ENCODE measurements around the gene PIGN.

PIGN gene

GRCh38 chr18:61998335-61998734 is 188.5 kb downstream of the PIGN start:
- Histone ChIP-seq H3K27me3 (ENCODE audit: insufficient read depth, low read length, poor library complexity) (no peaks in the 10 kb centered on the region), H3K4ac (ENCODE audit: low read depth, low read length) (no peak overlapping the region), H3K56ac (ENCODE audit: low read length) (no peak overlapping the region), H3K4me2 (ENCODE audit: low read length) (no peak overlapping the region), H3K18ac (ENCODE audit: low read length) (no peak overlapping the region), H3K4me3 (ENCODE audit: low read length) (no peak overlapping the region), H3K27ac (ENCODE audit: low read depth, low read length) (no peak overlapping the region), H4K8ac (ENCODE audit: low read depth, low read length) (no peak overlapping the region), H4K5ac (ENCODE audit: low read length) (no peak overlapping the region), H3K9ac (ENCODE audit: low read length) (no peak overlapping the region), H2BK5ac (ENCODE audit: low read length) (no peak overlapping the region), H3K79me1 (ENCODE audit: low read length) (no peaks in the 10 kb centered on the region), H2BK15ac (replicated peaks; ENCODE audit: low read depth) (no peak overlapping the region), H3K23ac (ENCODE audit: low read length) (no peak overlapping the region), H2AK5ac (ENCODE audit: low read length) (no peak overlapping the region), H3K79me2 (ENCODE audit: control insufficient read depth, insufficient read depth, low read length) (no peaks in the 10 kb centered on the region), H2BK120ac (ENCODE audit: low read depth, low read length) (no peak overlapping the region), H3K36me3 (ENCODE audit: control insufficient read depth, insufficient read depth, low read length) (no peaks in the 10 kb centered on the region), H3K4me1 (ENCODE audit: control insufficient read depth, low read depth, low read length) (no peaks in the 10 kb centered on the region)
- WGBS (ENCODE audit: extremely low coverage, insufficient coverage, low lambda C conversion rate), result no CpG with 5 or more reads among the region's 7 CpGs
- DNase-seq, result no peak

- H3K27me3 ChIP-seq (ENCODE audit: insufficient read depth, low read length, poor library complexity), result no peaks in the 10 kb centered on the region
- no peak overlapping the region for H3K23ac ChIP-seq (ENCODE audit: low read length)
- H4K8ac ChIP-seq (ENCODE audit: low read depth, low read length), result no peak overlapping the region
- no peak overlapping the region for H3K4ac ChIP-seq (ENCODE audit: low read depth, low read length)
- H3K9ac ChIP-seq (ENCODE audit: low read length), result no peak overlapping the region
- H3K18ac ChIP-seq (ENCODE audit: low read length), result no peak overlapping the region
- no peaks in the 10 kb centered on the region for H3K36me3 ChIP-seq (ENCODE audit: control insufficient read depth, insufficient read depth, low read length)
- H3K4me1 ChIP-seq (ENCODE audit: control insufficient read depth, low read depth, low read length), result no peaks in the 10 kb centered on the region
- no peak overlapping the region for H2BK120ac ChIP-seq (ENCODE audit: low read depth, low read length)
- no peaks in the 10 kb centered on the region for H3K79me1 ChIP-seq (ENCODE audit: low read length)
- no peak for DNase-seq
- H4K5ac ChIP-seq (ENCODE audit: low read length), result no peak overlapping the region
- no peak overlapping the region for H3K4me3 ChIP-seq (ENCODE audit: low read length)
- H3K56ac ChIP-seq (ENCODE audit: low read length), result no peak overlapping the region
- H3K27ac ChIP-seq (ENCODE audit: low read depth, low read length), result no peak overlapping the region
- no peak overlapping the region for H2BK5ac ChIP-seq (ENCODE audit: low read length)
- H3K4me2 ChIP-seq (ENCODE audit: low read length), result no peak overlapping the region
- WGBS (ENCODE audit: extremely low coverage, insufficient coverage, low lambda C conversion rate), result no CpG with 5 or more reads among the region's 1 CpG
- no peaks in the 10 kb centered on the region for H3K79me2 ChIP-seq (ENCODE audit: control insufficient read depth, insufficient read depth, low read length)
- H2AK5ac ChIP-seq (ENCODE audit: low read length), result no peak overlapping the region
- no peak overlapping the region for H2BK15ac ChIP-seq (replicated peaks; ENCODE audit: low read depth)
Observed at GRCh38 chr18:61995618-61996017, 191.2 kb downstream of the PIGN start.

GRCh38 chr18:61993831-61994230 is 193.0 kb downstream of the PIGN start:
- H3K79me2 ChIP-seq (ENCODE audit: control insufficient read depth, insufficient read depth, low read length), result no peaks in the 10 kb centered on the region
- no peak for DNase-seq
- no peak overlapping the region for H3K9ac ChIP-seq (ENCODE audit: low read length)
- no peaks in the 10 kb centered on the region for H3K36me3 ChIP-seq (ENCODE audit: control insufficient read depth, insufficient read depth, low read length)
- H3K56ac ChIP-seq (ENCODE audit: low read length), result no peak overlapping the region
- no peak overlapping the region for H2BK15ac ChIP-seq (replicated peaks; ENCODE audit: low read depth)
- H3K4me2 ChIP-seq (ENCODE audit: low read length), result no peak overlapping the region
- H3K18ac ChIP-seq (ENCODE audit: low read length), result no peak overlapping the region
- H3K4me1 ChIP-seq (ENCODE audit: control insufficient read depth, low read depth, low read length), result no peaks in the 10 kb centered on the region
- no peak overlapping the region for H3K23ac ChIP-seq (ENCODE audit: low read length)
- H4K5ac ChIP-seq (ENCODE audit: low read length), result no peak overlapping the region
- no peak overlapping the region for H2AK5ac ChIP-seq (ENCODE audit: low read length)
- no peak overlapping the region for H3K27ac ChIP-seq (ENCODE audit: low read depth, low read length)
- no peaks in the 10 kb centered on the region for H3K27me3 ChIP-seq (ENCODE audit: insufficient read depth, low read length, poor library complexity)
- no peak overlapping the region for H4K8ac ChIP-seq (ENCODE audit: low read depth, low read length)
- no peaks in the 10 kb centered on the region for H3K79me1 ChIP-seq (ENCODE audit: low read length)
- H2BK5ac ChIP-seq (ENCODE audit: low read length), result no peak overlapping the region
- no peak overlapping the region for H3K4me3 ChIP-seq (ENCODE audit: low read length)
- H3K4ac ChIP-seq (ENCODE audit: low read depth, low read length), result no peak overlapping the region
- no CpG with 5 or more reads among the region's 1 CpG for WGBS (ENCODE audit: extremely low coverage, insufficient coverage, low lambda C conversion rate)
- H2BK120ac ChIP-seq (ENCODE audit: low read depth, low read length), result no peak overlapping the region

- H3K56ac ChIP-seq (ENCODE audit: low read length), result no peak overlapping the region
- no peak overlapping the region for H3K9ac ChIP-seq (ENCODE audit: low read length)
- no peaks in the 10 kb centered on the region for H3K79me2 ChIP-seq (ENCODE audit: control insufficient read depth, insufficient read depth, low read length)
- no peak overlapping the region for H4K8ac ChIP-seq (ENCODE audit: low read depth, low read length)
- no peak for DNase-seq
- H3K4me1 ChIP-seq (ENCODE audit: control insufficient read depth, low read depth, low read length), result no peaks in the 10 kb centered on the region
- H3K4me3 ChIP-seq (ENCODE audit: low read length), result no peak overlapping the region
- no peaks in the 10 kb centered on the region for H3K36me3 ChIP-seq (ENCODE audit: control insufficient read depth, insufficient read depth, low read length)
- H3K27ac ChIP-seq (ENCODE audit: low read depth, low read length), result no peak overlapping the region
- no peak overlapping the region for H3K4me2 ChIP-seq (ENCODE audit: low read length)
- H3K79me1 ChIP-seq (ENCODE audit: low read length), result no peaks in the 10 kb centered on the region
- no peak overlapping the region for H2BK120ac ChIP-seq (ENCODE audit: low read depth, low read length)
- WGBS (ENCODE audit: extremely low coverage, insufficient coverage, low lambda C conversion rate), result no CpG with 5 or more reads among the region's 2 CpGs
- H3K4ac ChIP-seq (ENCODE audit: low read depth, low read length), result no peak overlapping the region
- H2BK5ac ChIP-seq (ENCODE audit: low read length), result no peak overlapping the region
- no peak overlapping the region for H2AK5ac ChIP-seq (ENCODE audit: low read length)
- H3K23ac ChIP-seq (ENCODE audit: low read length), result no peak overlapping the region
- H3K27me3 ChIP-seq (ENCODE audit: insufficient read depth, low read length, poor library complexity), result no peaks in the 10 kb centered on the region
- no peak overlapping the region for H4K5ac ChIP-seq (ENCODE audit: low read length)
- no peak overlapping the region for H2BK15ac ChIP-seq (replicated peaks; ENCODE audit: low read depth)
- no peak overlapping the region for H3K18ac ChIP-seq (ENCODE audit: low read length)
Observed at GRCh38 chr18:61992923-61993322, 193.9 kb downstream of the PIGN start.

GRCh38 chr18:61992285-61992684 is 194.6 kb downstream of the PIGN start:
- Histone ChIP-seq H2BK120ac (ENCODE audit: low read depth, low read length) (peak overlapping the region; percentile 90), H3K79me1 (ENCODE audit: low read length) (no peaks in the 10 kb centered on the region), H3K4ac (ENCODE audit: low read depth, low read length) (no peak overlapping the region), H4K5ac (ENCODE audit: low read length) (no peak overlapping the region), H3K18ac (ENCODE audit: low read length) (no peak overlapping the region), H3K23ac (ENCODE audit: low read length) (no peak overlapping the region), H3K27me3 (ENCODE audit: insufficient read depth, low read length, poor library complexity) (no peaks in the 10 kb centered on the region), H3K27ac (ENCODE audit: low read depth, low read length) (peak overlapping the region; percentile 17), H2BK15ac (replicated peaks; ENCODE audit: low read depth) (no peak overlapping the region), H3K9ac (ENCODE audit: low read length) (no peak overlapping the region), H3K79me2 (ENCODE audit: control insufficient read depth, insufficient read depth, low read length) (no peaks in the 10 kb centered on the region), H3K56ac (ENCODE audit: low read length) (no peak overlapping the region), H4K8ac (ENCODE audit: low read depth, low read length) (peak overlapping the region; percentile 39), H2AK5ac (ENCODE audit: low read length) (no peak overlapping the region), H3K36me3 (ENCODE audit: control insufficient read depth, insufficient read depth, low read length) (no peaks in the 10 kb centered on the region), H3K4me2 (ENCODE audit: low read length) (no peak overlapping the region), H3K4me3 (ENCODE audit: low read length) (no peak overlapping the region), H3K4me1 (ENCODE audit: control insufficient read depth, low read depth, low read length) (no peaks in the 10 kb centered on the region), H2BK5ac (ENCODE audit: low read length) (no peak overlapping the region)
- DNase-seq, result peak; percentile 87
- no CpG with 5 or more reads among the region's 1 CpG for WGBS (ENCODE audit: extremely low coverage, insufficient coverage, low lambda C conversion rate)

- no peak overlapping the region for H3K4ac ChIP-seq (ENCODE audit: low read depth, low read length)
- H3K27me3 ChIP-seq (ENCODE audit: insufficient read depth, low read length, poor library complexity), result no peaks in the 10 kb centered on the region
- H3K36me3 ChIP-seq (ENCODE audit: control insufficient read depth, insufficient read depth, low read length), result no peaks in the 10 kb centered on the region
- DNase-seq, result no peak
- no peak overlapping the region for H3K4me3 ChIP-seq (ENCODE audit: low read length)
- H2AK5ac ChIP-seq (ENCODE audit: low read length), result no peak overlapping the region
- H2BK5ac ChIP-seq (ENCODE audit: low read length), result no peak overlapping the region
- no peak overlapping the region for H2BK120ac ChIP-seq (ENCODE audit: low read depth, low read length)
- no peaks in the 10 kb centered on the region for H3K79me1 ChIP-seq (ENCODE audit: low read length)
- no peak overlapping the region for H3K56ac ChIP-seq (ENCODE audit: low read length)
- H4K5ac ChIP-seq (ENCODE audit: low read length), result no peak overlapping the region
- no peak overlapping the region for H2BK15ac ChIP-seq (replicated peaks; ENCODE audit: low read depth)
- no peaks in the 10 kb centered on the region for H3K4me1 ChIP-seq (ENCODE audit: control insufficient read depth, low read depth, low read length)
- H3K9ac ChIP-seq (ENCODE audit: low read length), result no peak overlapping the region
- no peak overlapping the region for H3K4me2 ChIP-seq (ENCODE audit: low read length)
- no peak overlapping the region for H3K18ac ChIP-seq (ENCODE audit: low read length)
- H3K23ac ChIP-seq (ENCODE audit: low read length), result no peak overlapping the region
- no CpG with 5 or more reads among the region's 1 CpG for WGBS (ENCODE audit: extremely low coverage, insufficient coverage, low lambda C conversion rate)
- no peak overlapping the region for H4K8ac ChIP-seq (ENCODE audit: low read depth, low read length)
- no peak overlapping the region for H3K27ac ChIP-seq (ENCODE audit: low read depth, low read length)
- H3K79me2 ChIP-seq (ENCODE audit: control insufficient read depth, insufficient read depth, low read length), result no peaks in the 10 kb centered on the region
Observed at GRCh38 chr18:61991836-61992235, 195.0 kb downstream of the PIGN start.
